Loucy (cell line): ENCODE results near the gene NPSR1.

Experiments
- H2AFZ ChIP-seq: fragments of 200-600 bp; sonication (generic); 2 replicates; pipeline ENCODE4 v1.6.0; 2016; ENCODE audit warnings: antibody characterized with exemption, mild to moderate bottlenecking, low read length, moderate library complexity
- H3F3A ChIP-seq: fragments of 200-600 bp; 2 replicates; pipeline ENCODE4 v1.6.0; 2016; ENCODE audit warnings: antibody characterized with exemption, low read depth, mild to moderate bottlenecking
- H3K27me3 ChIP-seq: fragments of 200-600 bp; sonication (generic); 2 replicates; pipeline ENCODE4 v1.6.1; 2014; ENCODE audit warnings: low read length, mild to moderate bottlenecking; ENCODE audit not compliant: insufficient read depth, poor library complexity, severe bottlenecking
- H3K36me3 ChIP-seq: fragments of 200-600 bp; sonication (generic); 2 replicates; pipeline ENCODE4 v1.6.1; 2016; ENCODE audit warnings: low read length; ENCODE audit not compliant: insufficient read depth
- H3K4me1 ChIP-seq: fragments of 200-600 bp; sonication (generic); 2 replicates; pipeline ENCODE4 v1.5.1; 2014; ENCODE audit warnings: low read length, mild to moderate bottlenecking; ENCODE audit not compliant: insufficient read depth, poor library complexity, severe bottlenecking
- H3K4me2 ChIP-seq: fragments of 200-600 bp; sonication (generic); 2 replicates; pipeline ENCODE4 v1.6.0; 2014; ENCODE audit warnings: antibody characterized with exemption, low read length, low read depth, mild to moderate bottlenecking; ENCODE audit not compliant: poor library complexity, severe bottlenecking
- H3K4me3 ChIP-seq: fragments of 200-600 bp; sonication (generic); 2 replicates; pipeline ENCODE4 v1.5.1; 2014; ENCODE audit warnings: low read length, mild to moderate bottlenecking, mixed read lengths; ENCODE audit not compliant: poor library complexity, severe bottlenecking
- H3K79me2 ChIP-seq: fragments of 200-600 bp; sonication (generic); 2 replicates; pipeline ENCODE4 v1.6.1; 2014; ENCODE audit warnings: low read length; ENCODE audit not compliant: insufficient read depth
- H3K9ac ChIP-seq: fragments of 200-600 bp; sonication (generic); 2 replicates; pipeline ENCODE4 v1.6.0; 2014; ENCODE audit warnings: mild to moderate bottlenecking, low read depth, low read length, moderate library complexity; ENCODE audit not compliant: poor library complexity, severe bottlenecking
- H3K9me2 ChIP-seq: fragments of 200-600 bp; sonication (generic); replicated peaks from 2 replicates; pipeline ENCODE4 v1.6.1; 2016; ENCODE audit warnings: low read depth, low read length, mixed read lengths
- H3K9me3 ChIP-seq: fragments of 200-600 bp; sonication (generic); 2 replicates; pipeline ENCODE4 v1.6.1; 2014; ENCODE audit warnings: mild to moderate bottlenecking, antibody characterized with exemption, low read length, low read depth; ENCODE audit not compliant: insufficient read depth
- H4K20me1 ChIP-seq: fragments of 200-600 bp; sonication (generic); 2 replicates; pipeline ENCODE4 v1.6.0; 2014; ENCODE audit warnings: antibody characterized with exemption, low read length, mild to moderate bottlenecking; ENCODE audit not compliant: insufficient read depth, poor library complexity, severe bottlenecking
- CTCF ChIP-seq: fragments of 200-600 bp; sonication (generic); conservative IDR thresholded peaks from 2 replicates; pipeline ENCODE4 v1.5.1; 2014; ENCODE audit warnings: mild to moderate bottlenecking, antibody characterized with exemption, low read length
- EZH2phosphoT487 ChIP-seq: fragments of 200-600 bp; IDR thresholded peaks from 2 replicates; pipeline ENCODE4 v1.6.1; 2018; ENCODE audit warnings: antibody characterized with exemption, mild to moderate bottlenecking, moderate library complexity, borderline replicate concordance

The NPSR1 gene

GRCh38 chr7:34830390-34830789, 172.4 kb downstream of the NPSR1 start:
- H4K20me1 ChIP-seq = no peaks in the 10 kb centered on the region
- no peak overlapping the region for H3K9ac ChIP-seq
- no peaks in the 10 kb centered on the region for H3K79me2 ChIP-seq
- H3K9me2 ChIP-seq = no peaks in the 10 kb centered on the region
- H3K9me3 ChIP-seq = no peaks in the 10 kb centered on the region
- H3K4me3 ChIP-seq = no peak overlapping the region
- no peaks in the 10 kb centered on the region for H3K27me3 ChIP-seq
- H2AFZ ChIP-seq = no peak overlapping the region
- no peak for TF ChIP-seq EZH2phosphoT487
- TF ChIP-seq CTCF = no peak
- H3K4me1 ChIP-seq = no peaks in the 10 kb centered on the region
- H3F3A ChIP-seq = no peaks in the 10 kb centered on the region
- H3K36me3 ChIP-seq = no peaks in the 10 kb centered on the region
- H3K4me2 ChIP-seq = no peak overlapping the region

GRCh38 chr7:34831436-34831835, 173.4 kb downstream of the NPSR1 start:
- no peak overlapping the region for H2AFZ ChIP-seq
- H3K9ac ChIP-seq = no peak overlapping the region
- no peak overlapping the region for H3K4me2 ChIP-seq
- no peaks in the 10 kb centered on the region for H3K27me3 ChIP-seq
- TF ChIP-seq CTCF (no peak), EZH2phosphoT487 (no peak)
- no peaks in the 10 kb centered on the region for H3K9me2 ChIP-seq
- no peaks in the 10 kb centered on the region for H4K20me1 ChIP-seq
- no peaks in the 10 kb centered on the region for H3F3A ChIP-seq
- H3K36me3 ChIP-seq = no peaks in the 10 kb centered on the region
- no peaks in the 10 kb centered on the region for H3K79me2 ChIP-seq
- no peaks in the 10 kb centered on the region for H3K4me1 ChIP-seq
- H3K9me3 ChIP-seq = no peaks in the 10 kb centered on the region
- H3K4me3 ChIP-seq = no peak overlapping the region

GRCh38 chr7:34832020-34832419, 174.0 kb downstream of the NPSR1 start:
- Histone ChIP-seq H3K9me2 (no peaks in the 10 kb centered on the region), H4K20me1 (no peaks in the 10 kb centered on the region), H3K27me3 (no peaks in the 10 kb centered on the region), H3K4me2 (no peak overlapping the region), H3K79me2 (no peaks in the 10 kb centered on the region), H3K9ac (no peak overlapping the region), H3F3A (no peaks in the 10 kb centered on the region), H3K9me3 (no peaks in the 10 kb centered on the region), H2AFZ (no peak overlapping the region), H3K4me3 (no peak overlapping the region), H3K36me3 (no peaks in the 10 kb centered on the region), H3K4me1 (no peaks in the 10 kb centered on the region)
- no peak for TF ChIP-seq EZH2phosphoT487
- TF ChIP-seq CTCF = no peak
